SK-N-MC (cell line): ENCODE results near the gene ZEB2.
A peak's percentile ranks its signal among the peaks of the same experiment; 100 is the strongest.

Experiments
- DNase-seq: peaks from one replicate; pipeline ENCODE4 v3.0.0-alpha.2; 2011; ENCODE audit warnings: low read depth, low spot score
- H3K27ac ChIP-seq: fragments of 200-600 bp; sonication (generic); 2 replicates; pipeline ENCODE4 v1.5.1; 2016; ENCODE audit warnings: mixed run types
- H3K36me3 ChIP-seq: fragments of 200-600 bp; sonication (generic); 2 replicates; pipeline ENCODE4 v1.6.1; 2017; ENCODE audit warnings: antibody characterized with exemption, low read length, mixed read lengths; ENCODE audit not compliant: insufficient read depth
- H3K4me3 ChIP-seq: fragments of 200-600 bp; sonication (generic); 2 replicates; pipeline ENCODE4 v1.5.1; 2016
- H3K9ac ChIP-seq: fragments of 200-600 bp; sonication (generic); 2 replicates; pipeline ENCODE4 v1.8.0; 2017; ENCODE audit warnings: mixed run types, mixed read lengths; ENCODE audit not compliant: insufficient read length
- H3K9me3 ChIP-seq: fragments of 200-600 bp; sonication (generic); 2 replicates; pipeline ENCODE4 v1.6.1; 2017; ENCODE audit warnings: low read depth, mild to moderate bottlenecking, antibody characterized with exemption, low read length, moderate library complexity, mixed read lengths
- EZH2 ChIP-seq: fragments of 200-600 bp; sonication (generic); IDR thresholded peaks from one replicate; pipeline ENCODE4 v1.6.1; 2017; ENCODE audit warnings: antibody characterized with exemption
- FOXP2 ChIP-seq: optimal IDR thresholded peaks from 2 replicates; pipeline ENCODE3; 2011; ENCODE audit warnings: mild to moderate bottlenecking, moderate library complexity; ENCODE audit not compliant: insufficient read depth; ENCODE audit errors: extremely low read length, control extremely low read depth
- POLR2AphosphoS5 ChIP-seq: IDR thresholded peaks from 2 replicates; pipeline ENCODE4 v1.6.1; 2012; ENCODE audit warnings: mild to moderate bottlenecking, low read depth, low read length, borderline replicate concordance

The ZEB2 gene

GRCh38 chr2:144407262-144407661, 112.7 kb downstream of the ZEB2 start:
- no peak overlapping the region for H3K4me3 ChIP-seq
- no peak overlapping the region for H3K27ac ChIP-seq
- TF ChIP-seq POLR2AphosphoS5 = no peak
- no peak for TF ChIP-seq EZH2
- no peak for TF ChIP-seq FOXP2
- no peaks in the 10 kb centered on the region for H3K9me3 ChIP-seq
- peaks cover 88% of the 10 kb centered on the region for H3K36me3 ChIP-seq
- H3K9ac ChIP-seq = no peak overlapping the region
- no peak for DNase-seq

GRCh38 chr2:144405982-144406788, 113.7 kb downstream of the ZEB2 start:
- TF ChIP-seq POLR2AphosphoS5 (no peak), FOXP2 (no peak), EZH2 (no peak)

GRCh38 chr2:144405321-144405720, 114.6 kb downstream of the ZEB2 start:
- Histone ChIP-seq H3K9ac (no peak overlapping the region), H3K36me3 (peaks cover 96% of the 10 kb centered on the region), H3K27ac (0 out of 2 replicates have a peak overlapping the region, but pooled peaks have one; percentile 19), H3K4me3 (no peak overlapping the region), H3K9me3 (no peaks in the 10 kb centered on the region)
- DNase-seq = no peak
- no peak for TF ChIP-seq POLR2AphosphoS5
- no peak for TF ChIP-seq FOXP2
- no peak for TF ChIP-seq EZH2

More at GRCh38 chr2:144405982-144406788, 113.7 kb downstream of the ZEB2 start:
- Histone ChIP-seq H3K27ac (peak overlapping the region; percentile 17; the same call in 1 of the 2 replicates), H3K9ac (no peak overlapping the region), H3K36me3 (peaks cover 91% of the 10 kb centered on the region), H3K4me3 (no peak overlapping the region), H3K9me3 (no peaks in the 10 kb centered on the region)
- no peak for DNase-seq

- H3K36me3 ChIP-seq = peaks cover 98% of the 10 kb centered on the region
- H3K9me3 ChIP-seq = no peaks in the 10 kb centered on the region
- DNase-seq = no peak
These were observed 115.2 kb downstream of the ZEB2 start for GRCh38 chr2:144404586-144405314.

GRCh38 chr2:144403933-144404332, 116.0 kb downstream of the ZEB2 start:
- DNase-seq = no peak
- Histone ChIP-seq H3K9me3 (no peaks in the 10 kb centered on the region), H3K36me3 (peaks cover 98% of the 10 kb centered on the region), H3K4me3 (no peak overlapping the region), H3K27ac (no peak overlapping the region), H3K9ac (no peak overlapping the region)
- no peak for TF ChIP-seq EZH2
- TF ChIP-seq POLR2AphosphoS5 = no peak
- TF ChIP-seq FOXP2 = no peak

More at GRCh38 chr2:144404586-144405314, 115.2 kb downstream of the ZEB2 start:
- no peak overlapping the region for H3K27ac ChIP-seq
- TF ChIP-seq POLR2AphosphoS5 = no peak
- TF ChIP-seq FOXP2 = no peak
- TF ChIP-seq EZH2 = no peak
- no peak overlapping the region for H3K4me3 ChIP-seq
- no peak overlapping the region for H3K9ac ChIP-seq

- no peak for DNase-seq
- H3K27ac ChIP-seq = peak overlapping the region; percentile 67; the same call in 1 of the 2 replicates
- no peak overlapping the region for H3K4me3 ChIP-seq
- H3K9ac ChIP-seq = no peak overlapping the region
- no peaks in the 10 kb centered on the region for H3K9me3 ChIP-seq
- peaks cover 98% of the 10 kb centered on the region for H3K36me3 ChIP-seq
- no peak for TF ChIP-seq FOXP2
- TF ChIP-seq POLR2AphosphoS5 = 0 out of 2 replicates have a peak, but pooled peaks have one; percentile 31
- TF ChIP-seq EZH2 = no peak
These were observed 117.7 kb downstream of the ZEB2 start for GRCh38 chr2:144402251-144402650.

GRCh38 chr2:144401036-144401435, 118.9 kb downstream of the ZEB2 start:
- Histone ChIP-seq H3K9ac (no peak overlapping the region), H3K27ac (no peak overlapping the region), H3K9me3 (no peaks in the 10 kb centered on the region), H3K36me3 (peaks cover 97% of the 10 kb centered on the region), H3K4me3 (no peak overlapping the region)
- no peak for DNase-seq
- TF ChIP-seq FOXP2 (no peak), EZH2 (no peak), POLR2AphosphoS5 (no peak)

- Histone ChIP-seq H3K9me3 (no peaks in the 10 kb centered on the region), H3K27ac (0 out of 2 replicates have a peak overlapping the region, but pooled peaks have one; percentile 22), H3K4me3 (no peak overlapping the region), H3K36me3 (peaks cover 98% of the 10 kb centered on the region), H3K9ac (no peak overlapping the region)
- DNase-seq = no peak
- no peak for TF ChIP-seq EZH2
- no peak for TF ChIP-seq FOXP2
- TF ChIP-seq POLR2AphosphoS5 = no peak
These were observed 123.6 kb downstream of the ZEB2 start for GRCh38 chr2:144396318-144396717.
